Cardiac fibroblast (primary cell): ENCODE data around the gene CLCN5.

Source experiments
- DNase-seq, 2 donors: peaks; one replicate each; pipeline versions ENCODE4 v3.0.0 to v3.0.0-alpha.2; 2010; ENCODE audit warnings: low read depth in 2 of 2
- H3K4me3 ChIP-seq, 2 donors: replicated peaks in 1 of 2; 1 replicate in 1 of 2; 2 replicates in 1 of 2; pipeline ENCODE4 v1.5.1; 2011; ENCODE audit warnings: low read depth in 2 of 2, low read length in 2 of 2, mild to moderate bottlenecking in 2 of 2, moderate library complexity in 1 of 2
- CTCF ChIP-seq: IDR thresholded peaks from one replicate; pipeline ENCODE4 v1.5.1; 2011; ENCODE audit warnings: low read depth, mild to moderate bottlenecking, low read length, inconsistent platforms

The CLCN5 gene

GRCh38 chrX:49958727-49959485, 36.5 kb downstream of the CLCN5 start:
- no peak for TF ChIP-seq CTCF
- no peak overlapping the region for H3K4me3 ChIP-seq
- no peak for DNase-seq

GRCh38 chrX:49959602-49960001, 37.2 kb downstream of the CLCN5 start:
- no peak overlapping the region for H3K4me3 ChIP-seq
- DNase-seq: no peak
- TF ChIP-seq CTCF: no peak

GRCh38 chrX:49960061-49960460, 37.7 kb downstream of the CLCN5 start:
- no peak for TF ChIP-seq CTCF
- no peak overlapping the region for H3K4me3 ChIP-seq
- no peak for DNase-seq

GRCh38 chrX:49970674-49971073, 48.3 kb downstream of the CLCN5 start:
- no peak overlapping the region for H3K4me3 ChIP-seq
- TF ChIP-seq CTCF: no peak
- DNase-seq: no peak

- TF ChIP-seq CTCF: no peak
These were observed 50.0 kb downstream of the CLCN5 start for GRCh38 chrX:49972328-49972860.

GRCh38 chrX:49976682-49977197, 54.3 kb downstream of the CLCN5 start:
- TF ChIP-seq CTCF: no peak
- DNase-seq: no peak
- no peak overlapping the region for H3K4me3 ChIP-seq

More at GRCh38 chrX:49972328-49972860, 50.0 kb downstream of the CLCN5 start:
- no peak overlapping the region for H3K4me3 ChIP-seq
- DNase-seq: peak; percentile 24 to 45
